HepG2 (cell line): ENCODE data around the gene ARHGAP5. TPM values are rescaled to one million over a fixed set of nuclear protein-coding genes. Genes with fewer than 3 reads are reported as not detected.

Source experiments
- AFF4 ChIP-seq: sonication (generic); formaldehyde crosslinking; IDR thresholded peaks from 2 replicates; pipeline ENCODE4 v1.4.0; 2020; ENCODE audit warnings: missing genetic modification reagents
- AGO1 ChIP-seq: fragments of 200-400 bp; formaldehyde crosslinking; IDR thresholded peaks from 2 replicates; pipeline ENCODE4 v1.6.1; 2017; ENCODE audit warnings: mild to moderate bottlenecking, low read depth, low read length, moderate library complexity; ENCODE audit not compliant: poor library complexity, severe bottlenecking
- ATF7 ChIP-seq, 2 experiments: fragments of 450-650 bp in 1 of 2; sonication (generic) in 1 of 2; formaldehyde crosslinking in 1 of 2; IDR thresholded peaks; 2 replicates each; pipeline versions ENCODE4 v1.4.0 to v1.6.1; 2016 to 2020; ENCODE audit warnings: antibody characterized with exemption in 1 of 2, mild to moderate bottlenecking in 1 of 2, missing genetic modification reagents in 1 of 2
- CBX5 ChIP-seq: sonication (generic); formaldehyde crosslinking; IDR thresholded peaks from 2 replicates; pipeline ENCODE4 v1.4.0; 2020; ENCODE audit warnings: missing genetic modification reagents, borderline replicate concordance
- CREB3 ChIP-seq: sonication (generic); formaldehyde crosslinking; IDR thresholded peaks from 2 replicates; pipeline ENCODE4 v1.5.0; 2020; ENCODE audit warnings: missing genetic modification reagents
- ELK4 ChIP-seq: sonication (generic); formaldehyde crosslinking; IDR thresholded peaks from 2 replicates; pipeline ENCODE4 v1.9.0; 2021; ENCODE audit warnings: missing genetic modification reagents, borderline replicate concordance
- MAFF ChIP-seq: IDR thresholded peaks from 2 replicates; pipeline ENCODE4 v1.6.1; 2011; ENCODE audit warnings: low read depth, low read length, improper control_type of control experiment
- MEF2D ChIP-seq: sonication (generic); formaldehyde crosslinking; IDR thresholded peaks from 2 replicates; pipeline ENCODE4 v1.5.1; 2020; ENCODE audit warnings: mild to moderate bottlenecking, missing genetic modification reagents
- TAF15 ChIP-seq: fragments of 200-400 bp; formaldehyde crosslinking; IDR thresholded peaks from one replicate; pipeline ENCODE4 v1.6.1; 2018; ENCODE audit warnings: mild to moderate bottlenecking, low read depth, low read length; ENCODE audit not compliant: poor library complexity, severe bottlenecking
- TBX2 ChIP-seq: sonication (generic); formaldehyde crosslinking; IDR thresholded peaks from 2 replicates; pipeline ENCODE4 v1.5.0; 2020; ENCODE audit warnings: missing genetic modification reagents, mild to moderate bottlenecking, borderline replicate concordance
- TERF1 ChIP-seq: sonication (generic); formaldehyde crosslinking; IDR thresholded peaks from 2 replicates; pipeline ENCODE4 v1.8.0; 2022; ENCODE audit warnings: mild to moderate bottlenecking, missing genetic modification reagents, moderate library complexity
- ZBTB44 ChIP-seq: sonication (generic); formaldehyde crosslinking; IDR thresholded peaks from 2 replicates; pipeline ENCODE4 v1.4.0; 2020; ENCODE audit warnings: missing genetic modification reagents
- ZNF446 ChIP-seq: sonication (generic); formaldehyde crosslinking; IDR thresholded peaks from 2 replicates; pipeline ENCODE4 v1.5.0; 2020; ENCODE audit warnings: mild to moderate bottlenecking, missing genetic modification reagents
- ZNF543 ChIP-seq: sonication (generic); formaldehyde crosslinking; IDR thresholded peaks from 2 replicates; pipeline ENCODE4 v1.4.0; 2020; ENCODE audit warnings: mild to moderate bottlenecking, missing genetic modification reagents
- ZNF639 ChIP-seq: conservative IDR thresholded peaks from 2 replicates; pipeline ENCODE4 v1.6.1; 2018; ENCODE audit warnings: missing genetic modification reagents
- polyA plus RNA-seq, 8 experiments: library from polyadenylated mRNA; depleted of rRNA in 3 of 8; stranded (reverse) in 7 of 8; unstranded in 1 of 8; fragments of >200 nt; fragmentation: Illumina TruSeq in 4 of 8; extraction: Trizol in 4 of 8; gene quantifications; 2 replicates each; pipeline versions ENCODE4 v1.2.1 to v1.2.3, GENCODE V29; 2011 to 2016; ENCODE audit warnings: low read depth in 4 of 8, missing spikeins in 1 of 8, mixed read lengths in 1 of 8; ENCODE audit not compliant: insufficient read depth in 1 of 8
- total RNA-seq, 5 experiments: library from RNA; depleted of rRNA; stranded (reverse); fragments of >200 nt; fragmentation: Illumina TruSeq; extraction: Trizol; gene quantifications; 2 replicates each; pipeline ENCODE4 v1.2.3, GENCODE V29; 2016; ENCODE audit warnings: low read depth in 1 of 5

Gene ARHGAP5
- total and polyA plus RNA-seq, 2 of the 13 experiments (the other 11 are each of a cell fraction or from before 2014, with no cell fraction given) = 33.7 to 144 TPM

- TF ChIP-seq TERF1 = no peak
- TF ChIP-seq AFF4 (CRISPR knock-in tag) = no peak; the same call in 1 of the 2 replicates
- TF ChIP-seq ZBTB44 (CRISPR knock-in tag) = peak; percentile 83; the same call in 1 of the 2 replicates
- TF ChIP-seq ATF7 (IDR thresholded peaks at IDR 0.05) = no peak
- TF ChIP-seq ATF7 (CRISPR knock-in tag; IDR thresholded peaks at IDR 0.05) = peak; percentile 19; the same call in 1 of the 2 replicates
- no peak for TF ChIP-seq MEF2D
- no peak; the same call in 1 of the 2 replicates for TF ChIP-seq TBX2 (CRISPR knock-in tag)
- no peak for TF ChIP-seq TAF15
- TF ChIP-seq AGO1 = peak; percentile 3
- no peak; the same call in 1 of the 2 replicates for TF ChIP-seq MAFF
- 0 out of 2 replicates have a peak, but pooled peaks have one; percentile 26 for TF ChIP-seq CREB3 (CRISPR knock-in tag)
- TF ChIP-seq ZNF543 (CRISPR knock-in tag) = peak; percentile 19; the same call in 1 of the 2 replicates
- TF ChIP-seq ZNF446 (CRISPR knock-in tag) = no peak; the same call in 1 of the 2 replicates
- TF ChIP-seq ZNF639 (CRISPR knock-in tag) = no peak; the same call in 1 of the 2 replicates
- TF ChIP-seq CBX5 (CRISPR knock-in tag) = peak; percentile 65; the same call in 1 of the 2 replicates
- TF ChIP-seq ELK4 (CRISPR knock-in tag) = no peak
Measured at GRCh38 chr14:32201816-32202490, 124.8 kb downstream of the ARHGAP5 start, which contains the start of gene RNU6-7 (continued).
